HG03097 (cell line): ENCODE results near the gene KLF16.
A peak's percentile ranks its signal among the peaks of the same experiment; 100 is the strongest.

Experiments
- ATAC-seq: cut with Tn5 transposase; IDR thresholded peaks from one replicate; pipeline ENCODE4 v1.9.1; 2021; ENCODE audit not compliant: unreplicated experiment, low FRiP score

The KLF16 gene

DNA sequence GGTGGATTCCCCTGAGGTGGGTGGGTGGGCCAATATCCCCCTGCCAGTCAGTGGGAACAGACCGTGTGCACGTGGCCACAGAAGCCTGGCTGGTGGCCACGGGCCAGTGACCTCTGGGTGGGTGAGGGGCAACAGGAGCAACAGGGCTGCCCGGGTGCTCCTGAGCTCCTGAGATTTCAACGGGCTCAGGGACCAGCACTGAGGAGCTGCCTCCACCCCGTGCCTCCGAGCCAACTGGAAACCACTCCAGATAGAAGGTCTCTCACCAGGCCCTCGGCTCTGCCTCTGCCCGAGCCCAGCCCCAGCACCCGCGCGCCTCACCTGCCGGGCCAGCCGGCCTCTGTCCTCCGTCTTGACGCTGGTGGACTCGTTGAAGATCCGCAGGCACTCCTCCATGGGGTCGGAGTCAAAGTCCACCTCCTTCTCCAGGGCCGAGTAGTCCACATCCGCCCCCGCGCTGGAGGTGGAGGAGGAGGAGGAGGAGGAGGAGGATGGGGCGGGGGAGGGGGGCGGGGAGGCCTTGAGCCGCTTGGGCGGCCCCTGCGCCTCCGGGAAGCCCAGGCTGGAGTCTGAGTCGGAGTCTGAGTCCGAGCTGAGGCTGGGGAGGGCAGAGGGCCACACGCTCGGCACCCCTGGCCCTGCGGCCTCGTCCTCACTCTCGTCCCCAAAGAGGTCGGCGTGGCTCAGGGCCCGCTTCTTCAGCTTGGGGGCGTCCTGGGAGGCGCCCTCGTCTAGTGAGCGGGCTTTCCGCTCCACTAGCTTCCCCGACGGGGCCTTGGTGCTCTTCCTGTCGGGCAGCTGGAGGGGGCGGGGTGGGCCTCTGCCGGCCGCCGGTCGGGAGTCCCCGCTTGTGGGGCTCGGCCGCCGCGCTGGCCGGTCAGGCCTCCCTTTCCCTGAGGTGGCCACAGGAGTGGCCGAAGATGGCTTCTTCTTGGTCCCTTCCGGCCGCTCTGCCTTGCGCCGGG, 36.5 kb downstream of the KLF16 start:
- no peak for ATAC-seq

DNA sequence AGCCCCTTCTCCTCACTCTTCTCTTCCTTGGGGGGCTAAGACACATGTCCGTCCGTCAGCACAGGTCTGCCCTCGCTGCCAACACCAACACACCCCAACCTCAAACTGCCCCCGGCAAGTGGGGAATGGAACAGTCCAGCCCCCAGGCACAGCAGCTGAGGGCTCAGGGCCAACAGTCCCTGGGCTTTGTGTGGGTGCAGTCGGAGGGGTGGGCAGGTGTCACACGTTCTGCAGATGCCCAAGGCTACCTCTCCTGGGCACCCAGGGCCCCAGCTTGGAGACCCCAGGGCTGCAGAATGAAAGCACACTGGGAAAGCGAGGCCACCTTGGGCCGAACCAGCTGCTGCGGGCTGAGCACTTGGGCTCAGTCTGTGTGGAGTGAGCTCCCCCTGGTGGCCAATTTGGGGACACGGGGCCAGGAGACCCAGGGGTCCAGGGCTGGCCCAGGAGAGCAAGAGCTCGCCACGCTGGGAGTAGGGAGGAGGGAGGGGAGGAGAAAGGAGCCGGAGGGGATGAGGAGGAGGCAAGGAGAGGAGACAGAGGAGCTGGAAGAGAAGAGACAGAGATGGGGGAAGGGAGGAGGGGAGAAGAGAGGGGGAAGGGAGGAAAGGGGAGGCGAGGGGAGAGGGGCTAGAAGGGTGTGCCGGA, 37.3 kb downstream of the KLF16 start:
- ATAC-seq, result no peak

DNA sequence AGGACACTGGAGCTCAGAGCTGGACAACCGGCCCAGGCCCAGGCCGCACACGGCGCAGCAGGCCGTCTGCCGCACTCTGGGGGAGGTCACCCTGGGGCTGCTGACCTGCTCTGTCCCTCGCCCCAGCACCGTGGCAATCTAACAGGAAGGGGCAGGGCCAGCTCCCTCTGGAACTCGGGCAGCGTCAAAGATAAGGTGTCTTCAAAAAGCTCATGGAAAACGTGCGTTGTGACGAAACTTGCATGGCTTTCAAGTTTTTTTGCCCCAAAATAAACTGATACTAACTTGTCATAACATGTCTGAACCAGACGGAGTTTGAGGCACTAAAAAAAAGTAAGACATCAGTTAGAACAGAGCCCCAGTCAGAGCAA, 39.1 kb downstream of the KLF16 start:
- ATAC-seq, result no peak

DNA sequence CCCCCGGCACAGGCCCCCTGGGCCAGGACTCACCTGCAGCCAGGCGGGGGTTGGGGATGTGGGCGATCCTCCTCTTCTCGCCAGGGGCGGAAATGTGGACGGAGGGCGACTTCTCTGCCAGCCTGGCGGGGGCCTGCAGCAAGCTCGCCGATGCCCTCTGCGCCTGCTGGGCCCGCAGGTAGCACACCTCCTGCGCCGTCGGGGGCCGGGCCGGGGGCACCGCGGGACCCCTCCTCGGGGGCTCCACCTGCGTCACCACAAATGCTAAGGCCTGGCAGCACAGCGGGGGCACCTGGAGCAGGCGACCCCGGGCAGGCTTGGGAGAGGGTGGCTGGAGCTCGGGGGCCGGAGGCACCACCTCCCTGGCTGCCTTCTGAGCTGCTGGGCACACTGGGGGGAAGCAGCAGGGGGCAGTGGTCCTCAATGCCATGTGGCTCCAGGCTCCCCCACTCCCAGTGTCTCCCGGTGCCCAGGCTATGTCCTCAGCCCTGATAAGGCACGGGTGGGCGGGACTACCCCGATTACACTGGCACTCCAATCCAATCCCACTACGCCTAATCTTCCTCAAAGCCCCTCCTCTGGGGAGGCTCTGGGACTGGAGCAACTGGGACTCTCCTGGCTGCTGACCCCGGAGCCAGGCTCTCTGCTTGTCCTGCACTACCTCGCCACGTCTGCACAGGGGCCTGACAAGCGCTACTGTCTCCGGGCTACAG, 39.7 kb downstream of the KLF16 start:
- ATAC-seq, result no peak

DNA sequence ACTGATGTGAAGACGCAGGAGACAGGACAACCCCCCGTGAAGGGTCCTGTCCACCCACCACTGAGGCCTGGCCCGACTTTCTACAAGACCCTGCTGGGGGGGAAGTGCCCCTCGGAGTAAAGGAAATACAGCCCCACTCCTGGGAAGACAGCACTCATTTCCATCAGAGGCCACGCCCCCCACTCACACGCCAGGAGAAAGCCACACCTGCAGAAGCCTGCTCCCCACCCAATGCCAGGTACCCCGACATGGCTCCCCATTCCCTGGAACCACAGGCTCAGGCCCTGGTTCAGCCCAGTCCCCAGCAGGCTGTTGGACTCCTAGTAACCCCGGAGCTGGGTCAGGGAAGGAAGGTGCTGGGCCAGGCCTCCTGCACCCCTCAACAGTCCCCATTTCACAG, 40.4 kb downstream of the KLF16 start:
- ATAC-seq, result no peak

DNA sequence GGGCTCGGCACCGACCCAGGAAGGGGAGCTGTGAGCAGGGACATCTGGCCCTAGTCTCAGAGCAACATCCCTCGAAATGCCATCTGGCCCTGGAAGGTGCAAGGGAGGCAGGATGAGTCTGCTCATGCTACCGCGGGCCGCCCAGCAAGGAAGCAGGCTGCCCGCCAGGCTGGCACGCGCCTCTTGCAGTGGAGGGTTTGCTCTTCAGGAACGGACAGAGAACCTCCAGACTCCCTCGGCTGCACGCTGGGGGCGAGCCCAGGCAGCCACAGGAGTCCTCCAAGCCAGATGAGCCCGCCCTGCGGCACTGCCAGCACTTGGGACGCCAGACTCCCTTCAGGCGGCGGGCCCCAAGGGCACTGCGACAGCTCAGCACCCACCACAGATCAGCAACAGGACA, 41.2 kb downstream of the KLF16 start:
- ATAC-seq, result no peak

DNA sequence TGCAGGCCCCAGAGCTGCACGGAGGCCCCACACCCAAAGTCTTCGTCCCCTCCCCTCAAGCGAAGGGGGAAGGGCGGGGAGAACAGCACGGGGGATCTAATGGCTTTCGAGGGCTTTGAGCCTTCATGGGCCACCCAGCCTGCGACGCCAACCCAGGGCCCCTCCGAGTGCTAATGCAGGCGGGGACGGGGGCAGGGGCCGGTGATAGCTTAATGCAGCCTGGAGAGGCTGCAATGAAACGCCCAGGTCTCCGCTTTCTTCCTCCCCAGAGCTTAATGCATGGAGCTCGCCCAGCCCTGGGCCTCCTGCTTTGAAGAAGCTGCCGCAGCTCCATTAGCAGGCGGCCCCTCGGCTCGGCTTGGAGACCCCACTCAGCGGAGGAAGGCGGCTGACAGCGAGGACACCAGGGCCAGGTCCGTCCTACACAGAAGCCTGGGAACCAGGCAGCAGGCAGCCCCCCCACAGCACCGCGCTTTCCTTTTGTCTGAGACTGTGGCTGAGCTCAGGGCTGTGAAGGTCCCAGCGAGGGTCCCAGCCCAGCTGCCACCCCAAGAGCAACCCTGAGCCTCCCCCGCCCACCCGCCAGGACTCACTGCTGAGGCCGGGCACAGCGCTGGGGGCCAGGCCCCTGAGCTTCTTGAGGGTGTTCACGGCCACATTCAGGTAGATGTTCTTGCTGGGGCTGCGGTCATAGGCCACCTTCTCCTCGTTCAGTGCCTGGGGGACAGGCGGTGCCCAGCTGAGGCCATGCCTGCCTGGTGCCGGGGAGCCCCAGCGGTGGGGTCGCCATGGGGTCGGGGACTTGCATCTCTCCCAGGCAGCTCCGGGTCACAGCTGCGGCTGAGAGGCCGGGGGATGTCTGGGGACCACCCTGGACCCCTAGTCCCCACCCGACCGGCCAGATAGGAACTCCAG, 43.8 kb downstream of the KLF16 start:
- no peak for ATAC-seq

DNA sequence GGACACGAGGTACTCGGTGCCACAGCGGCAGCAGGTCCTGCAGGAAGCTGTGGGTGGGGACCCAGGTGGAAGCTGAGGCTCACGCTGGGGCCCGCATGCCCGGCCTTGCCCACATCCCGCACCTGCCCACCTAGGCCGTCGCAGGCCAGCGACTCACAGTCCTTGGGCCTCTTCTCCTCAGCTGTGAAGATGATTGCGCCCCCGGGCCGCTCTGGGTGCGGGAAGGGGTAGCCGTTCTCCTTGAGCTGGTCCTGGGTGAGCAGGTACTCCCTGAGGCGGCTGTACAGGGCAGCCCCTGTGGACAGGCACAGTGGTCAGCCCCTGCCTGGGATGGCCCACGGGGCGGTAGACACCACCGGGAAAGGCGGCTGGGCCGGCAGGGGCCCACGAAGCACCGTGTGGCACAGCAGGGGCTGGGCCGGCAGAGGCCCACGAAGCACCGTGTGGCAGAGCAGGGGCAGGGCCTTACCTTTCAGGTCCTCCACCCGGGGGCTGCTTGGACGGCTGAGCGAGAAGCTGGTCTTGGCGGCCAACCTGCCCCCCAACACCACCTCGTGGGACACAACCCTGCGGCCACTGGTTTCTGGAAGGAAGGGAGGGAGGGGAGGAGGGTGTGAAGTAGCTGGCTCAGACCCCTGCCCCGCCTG, 44.7 kb downstream of the KLF16 start:
- ATAC-seq, result no peak

DNA sequence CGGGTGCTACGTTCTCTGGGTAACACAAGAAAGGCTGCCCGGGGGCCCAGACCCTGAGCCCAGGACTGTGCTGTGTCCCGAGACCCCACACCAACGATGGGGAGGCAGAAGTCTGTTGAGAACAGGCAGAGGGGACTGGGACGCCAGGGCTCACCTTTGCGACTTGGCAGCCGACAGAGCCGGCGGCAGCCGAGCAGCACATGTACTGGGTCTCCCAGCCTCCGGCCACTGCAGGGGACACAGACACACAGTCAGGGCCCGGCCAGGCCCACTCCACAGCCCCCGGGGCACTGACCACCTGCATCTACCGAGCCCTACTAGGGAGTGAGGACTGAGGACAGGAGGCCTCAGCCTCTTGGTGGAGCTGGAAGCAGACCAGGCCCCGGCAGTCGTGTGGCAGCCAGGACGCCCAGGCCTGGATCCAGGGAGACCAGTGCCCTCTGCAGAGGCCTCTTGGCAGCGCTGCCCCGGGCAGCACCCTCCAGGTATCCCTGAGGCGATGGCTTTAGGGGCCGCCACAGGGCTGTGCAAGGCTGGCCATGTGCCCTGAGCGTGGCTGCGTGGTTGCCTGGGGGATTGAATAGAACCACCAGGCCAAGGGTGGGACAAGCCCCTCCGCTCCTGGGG, 45.7 kb downstream of the KLF16 start:
- ATAC-seq, result no peak

DNA sequence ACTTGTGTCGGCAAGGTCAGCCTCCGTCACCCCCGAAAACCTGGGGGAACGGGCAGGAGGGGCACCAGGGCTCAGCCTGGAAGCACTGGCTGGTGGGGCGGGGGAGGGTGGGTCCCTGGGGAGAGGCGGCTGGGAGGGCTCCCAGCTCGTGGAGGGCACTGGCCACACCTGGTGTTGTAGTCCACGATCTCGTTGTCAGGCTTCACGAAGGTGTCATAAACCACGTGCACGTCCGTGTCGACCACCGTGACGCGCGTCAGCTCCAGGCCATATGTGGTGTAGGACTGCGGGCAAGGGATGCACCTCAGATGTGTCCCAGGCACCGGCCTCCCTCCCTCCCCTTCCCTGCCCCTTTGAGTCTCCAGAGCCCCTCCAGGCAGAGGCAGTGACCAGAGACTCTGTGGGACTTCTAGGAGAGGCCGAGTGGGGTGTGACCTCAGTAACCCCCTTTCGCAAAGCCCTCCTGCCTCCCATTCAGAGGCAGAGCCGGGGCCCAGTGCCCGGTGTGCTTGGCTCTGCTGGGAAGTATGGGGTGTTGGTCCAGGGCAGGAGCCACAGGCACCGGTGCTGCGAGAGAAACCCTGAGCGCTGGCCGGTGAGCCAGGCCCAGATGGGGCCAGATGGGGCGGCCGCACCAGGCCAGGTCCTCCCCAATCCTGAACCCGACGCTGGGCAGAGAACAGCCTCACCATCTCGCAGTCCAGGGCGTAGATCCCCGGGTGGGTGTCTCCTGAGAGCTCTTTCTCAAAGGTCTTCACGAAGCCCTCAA, 46.7 kb downstream of the KLF16 start:
- no peak for ATAC-seq

DNA sequence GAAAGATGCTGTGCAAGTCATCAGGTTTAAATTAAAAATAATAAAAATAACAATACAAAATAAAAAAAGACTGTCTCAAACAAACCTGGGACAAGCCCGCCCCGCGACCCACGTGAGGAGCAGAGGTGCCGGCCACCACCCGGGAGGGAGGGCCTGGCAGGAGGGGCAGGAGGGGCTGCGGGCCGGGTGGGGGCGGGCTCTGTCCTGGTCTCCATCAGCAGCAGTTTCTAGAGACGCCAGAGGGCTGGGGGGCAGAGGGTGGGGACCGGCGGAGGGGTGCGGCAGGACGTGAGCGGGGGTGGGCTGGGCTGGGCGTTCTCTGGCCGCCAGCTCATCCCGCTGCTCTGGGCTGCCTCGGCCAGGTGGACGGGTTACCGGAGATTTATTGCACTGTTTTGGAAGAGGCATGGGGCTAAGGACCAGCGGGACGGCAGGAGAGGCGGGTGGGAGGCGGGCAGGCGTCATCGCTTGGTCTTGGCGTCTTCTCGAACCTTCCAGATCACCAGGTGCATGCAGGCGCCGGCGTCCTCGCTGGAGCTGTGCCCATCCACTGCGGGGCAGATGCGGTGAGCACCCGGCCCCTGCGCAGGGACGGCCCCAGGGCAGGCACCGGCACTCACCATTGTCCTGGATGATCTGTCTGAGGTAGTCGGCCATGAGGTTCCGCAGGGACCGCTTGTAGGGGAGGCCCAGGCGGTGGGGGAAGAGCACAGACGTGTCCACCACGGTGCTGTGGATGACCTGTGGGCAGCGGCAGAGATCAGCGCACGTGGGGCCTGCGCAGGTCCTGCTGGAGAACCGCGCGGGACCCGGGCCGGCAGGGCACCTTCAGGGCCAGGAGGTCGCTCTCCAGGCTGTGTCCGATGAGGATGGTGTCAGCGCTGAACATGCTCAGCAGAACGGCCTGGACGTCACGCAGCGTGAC, 47.5 kb downstream of the KLF16 start:
- ATAC-seq, result no peak

DNA sequence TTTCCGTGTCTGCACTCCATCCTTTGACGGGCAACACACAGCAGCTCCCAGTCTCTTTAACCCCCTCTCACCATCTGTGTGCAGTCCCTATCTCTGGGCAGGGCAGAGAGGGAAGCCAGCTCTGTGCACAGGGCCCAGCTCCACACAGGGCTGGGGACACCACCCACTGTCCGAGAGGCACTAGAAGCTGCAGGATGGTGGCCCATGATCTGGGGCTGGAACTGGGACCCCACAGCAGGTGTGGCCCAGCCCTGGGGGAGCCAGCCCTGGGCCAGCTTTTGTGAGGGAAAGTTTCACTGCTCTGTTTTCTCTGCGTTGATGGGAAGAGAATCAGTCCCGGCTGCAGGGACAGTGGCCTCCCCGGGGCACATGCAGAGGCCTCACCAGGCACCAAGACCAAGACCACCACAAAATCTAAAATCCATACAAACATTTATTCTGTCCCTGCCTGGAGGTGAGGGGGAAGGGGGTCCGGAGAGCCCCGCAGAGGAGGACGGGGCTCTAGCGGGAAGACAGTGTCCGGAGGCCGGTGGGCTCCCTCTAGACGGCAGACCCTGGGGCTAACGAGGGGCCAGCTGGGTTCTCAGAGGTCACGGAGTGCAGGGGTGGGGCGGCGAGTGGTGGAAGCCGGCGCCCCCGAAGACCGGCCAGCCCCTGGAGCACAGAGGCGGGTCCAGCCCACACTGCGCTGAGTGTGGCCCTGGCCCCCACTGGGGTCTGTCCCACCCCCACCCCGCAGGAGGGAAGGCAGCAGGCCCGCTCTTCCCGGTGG, 48.4 kb downstream of the KLF16 start:
- ATAC-seq, result no peak

DNA sequence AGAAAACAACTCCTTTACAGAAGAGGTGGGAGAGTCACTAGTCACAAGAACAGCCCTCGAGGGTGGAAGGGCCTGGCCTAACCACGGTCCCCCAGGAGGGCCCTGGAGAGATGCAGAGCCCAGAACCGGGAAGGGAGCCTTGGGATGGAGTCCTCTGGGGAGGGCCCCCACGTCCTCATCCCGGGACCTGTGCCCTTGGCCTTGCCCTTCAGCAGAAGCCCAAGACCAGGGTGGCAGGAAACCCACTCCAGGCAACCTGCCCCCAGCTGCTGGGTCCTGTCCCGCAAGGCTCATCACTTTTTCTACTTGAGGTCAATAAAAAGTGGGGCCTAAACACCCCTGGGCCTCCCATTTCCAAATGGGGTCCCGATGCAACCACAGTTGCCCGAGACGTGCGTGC, 49.0 kb downstream of the KLF16 start:
- no peak for ATAC-seq

DNA sequence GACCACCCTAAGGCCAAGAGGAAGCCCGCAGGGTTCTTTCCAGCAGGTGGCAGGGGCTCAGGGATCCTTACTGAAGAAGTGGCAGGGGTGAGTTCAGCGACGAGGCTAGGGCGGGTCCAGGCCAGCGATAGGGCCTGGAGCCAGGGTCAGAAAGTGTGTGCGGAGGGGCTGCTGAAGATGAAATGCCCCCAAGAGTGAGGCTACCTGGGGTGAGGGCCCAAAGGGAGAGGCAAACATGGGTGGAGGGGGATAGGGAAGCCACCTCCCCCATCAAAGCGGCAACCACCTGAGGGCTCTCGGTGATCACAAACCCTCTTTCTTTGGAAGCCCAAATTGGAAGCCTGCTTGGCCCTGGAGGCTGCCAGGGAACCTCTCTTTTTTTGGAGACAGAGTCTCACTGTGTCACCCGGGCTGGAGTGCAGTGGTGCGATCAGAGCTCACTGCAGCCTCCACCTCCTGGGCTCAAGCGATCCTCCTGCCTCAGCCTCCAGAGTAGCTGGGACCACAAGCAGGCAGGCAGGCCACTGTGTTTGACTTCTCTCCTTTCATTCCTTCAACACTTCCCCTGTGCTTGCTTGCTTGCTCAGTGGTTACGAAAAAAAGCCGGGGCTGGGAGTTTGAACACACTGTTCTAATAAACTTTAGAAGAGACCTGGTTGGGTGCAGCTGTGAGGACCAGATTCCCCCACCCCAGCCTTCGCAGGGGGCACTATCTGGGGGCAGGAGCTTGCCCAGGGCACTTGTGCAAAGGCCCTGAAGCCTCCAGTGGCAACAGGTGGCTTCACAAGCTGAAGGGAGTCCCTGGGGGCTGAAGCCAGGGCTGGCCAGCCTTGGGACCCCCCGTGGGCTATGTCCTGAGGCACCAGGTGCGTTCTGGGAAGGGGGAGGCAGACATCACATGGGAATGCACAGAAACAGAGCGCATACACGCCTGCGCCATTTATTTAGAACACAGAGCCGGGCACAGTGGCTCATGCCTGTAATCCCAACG, 49.9 kb downstream of the KLF16 start:
- no peak for ATAC-seq

DNA sequence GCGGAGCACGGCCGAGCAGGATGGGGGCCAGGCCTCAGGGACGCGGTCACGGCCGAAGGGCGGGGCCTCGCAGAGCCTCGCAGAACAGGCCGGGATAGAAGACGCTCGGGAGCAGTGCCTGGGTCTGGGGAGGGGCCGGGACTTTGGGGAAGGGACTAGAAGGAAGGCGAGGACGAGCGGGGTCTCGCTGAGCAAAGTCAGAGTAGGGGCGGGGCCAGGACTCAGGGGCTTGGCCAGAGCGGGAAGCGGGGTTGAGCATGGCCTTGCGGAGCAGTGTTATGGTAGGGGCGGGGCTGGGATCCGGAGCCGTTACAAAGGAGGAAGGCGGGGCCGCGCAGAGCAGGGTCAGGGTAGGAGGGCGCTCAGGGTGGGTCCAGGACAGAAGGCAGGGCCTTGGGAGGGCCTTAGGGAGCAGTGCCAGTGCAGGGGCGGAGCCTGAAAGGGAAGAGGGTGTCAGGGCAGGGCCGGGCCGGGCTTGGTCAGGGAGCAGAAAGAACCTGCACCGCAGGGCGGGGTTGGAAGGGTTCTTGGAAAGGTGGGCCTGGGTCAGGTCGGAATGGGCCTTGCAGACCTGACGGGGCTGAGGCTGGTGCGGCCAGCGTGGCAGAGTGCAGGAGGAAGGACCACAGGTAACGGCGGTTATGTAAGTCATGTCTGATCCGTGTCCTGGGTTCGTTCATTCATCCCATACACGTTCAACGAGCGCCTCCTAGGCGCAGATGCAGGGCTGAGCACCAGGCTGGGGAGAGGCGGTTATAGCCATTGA, 50.8 kb downstream of the KLF16 start:
- peak; percentile 66 for ATAC-seq
